UCSD-AML1 (cell line): ENCODE results near the gene RHBDD1.
"Not testable (repeated sequence)": the region's sequence is repeated elsewhere in the genome, so short reads cannot be mapped to it uniquely, and the experiment has no call there.

Experiments used
- DNase-seq: peaks from one replicate; lab custom pipeline; 2025; ENCODE audit not compliant: unreplicated experiment; lab: John Stamatoyannopoulos, UW

Gene RHBDD1

DNA sequence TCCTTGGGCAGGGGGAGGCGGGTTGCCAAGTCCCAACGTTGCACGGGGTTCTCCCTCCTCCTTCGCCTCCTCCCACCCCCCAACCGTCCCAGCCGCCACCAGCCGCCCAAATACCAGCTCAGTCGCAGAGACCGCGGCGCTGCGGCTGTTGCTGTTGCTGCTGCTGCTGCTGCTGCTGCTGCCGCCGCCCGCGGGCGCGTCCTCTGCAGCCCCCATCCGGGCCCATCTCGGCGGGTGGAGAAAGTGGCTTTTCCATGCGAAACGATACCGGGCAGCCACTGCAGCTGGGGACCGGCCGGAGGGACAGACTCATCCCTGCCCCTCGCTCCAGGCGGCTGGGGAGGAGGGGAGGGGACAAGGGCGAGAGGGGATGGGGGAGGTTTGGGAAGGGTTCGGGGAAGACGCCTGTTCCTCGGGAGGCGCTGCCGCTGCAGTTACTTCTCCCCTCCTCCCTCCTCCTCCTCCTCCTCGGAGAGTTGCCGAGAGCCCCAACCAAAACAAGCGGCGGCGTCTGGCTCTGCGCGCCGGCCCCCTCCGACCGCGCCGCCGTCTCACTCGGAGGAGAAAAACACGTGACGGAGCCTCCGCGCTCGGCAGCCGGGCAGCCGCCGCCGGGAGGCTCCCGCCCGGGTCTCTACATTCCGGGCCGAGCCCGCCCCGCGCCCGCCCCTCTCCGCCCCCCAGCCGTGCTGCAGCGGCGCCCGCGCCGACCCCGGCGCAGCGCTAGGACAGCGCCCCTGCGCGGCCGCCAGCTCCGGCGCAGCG lies 36.5 kb upstream of the RHBDD1 start, which contains the start of gene IRS1:
Gene IRS1, minus strand, starts transcription at position 610 of the 765 bp plus-strand sequence. CDS start 1,082 bp downstream, outside the sequence.
- DNase-seq, result peak; percentile 32

DNA sequence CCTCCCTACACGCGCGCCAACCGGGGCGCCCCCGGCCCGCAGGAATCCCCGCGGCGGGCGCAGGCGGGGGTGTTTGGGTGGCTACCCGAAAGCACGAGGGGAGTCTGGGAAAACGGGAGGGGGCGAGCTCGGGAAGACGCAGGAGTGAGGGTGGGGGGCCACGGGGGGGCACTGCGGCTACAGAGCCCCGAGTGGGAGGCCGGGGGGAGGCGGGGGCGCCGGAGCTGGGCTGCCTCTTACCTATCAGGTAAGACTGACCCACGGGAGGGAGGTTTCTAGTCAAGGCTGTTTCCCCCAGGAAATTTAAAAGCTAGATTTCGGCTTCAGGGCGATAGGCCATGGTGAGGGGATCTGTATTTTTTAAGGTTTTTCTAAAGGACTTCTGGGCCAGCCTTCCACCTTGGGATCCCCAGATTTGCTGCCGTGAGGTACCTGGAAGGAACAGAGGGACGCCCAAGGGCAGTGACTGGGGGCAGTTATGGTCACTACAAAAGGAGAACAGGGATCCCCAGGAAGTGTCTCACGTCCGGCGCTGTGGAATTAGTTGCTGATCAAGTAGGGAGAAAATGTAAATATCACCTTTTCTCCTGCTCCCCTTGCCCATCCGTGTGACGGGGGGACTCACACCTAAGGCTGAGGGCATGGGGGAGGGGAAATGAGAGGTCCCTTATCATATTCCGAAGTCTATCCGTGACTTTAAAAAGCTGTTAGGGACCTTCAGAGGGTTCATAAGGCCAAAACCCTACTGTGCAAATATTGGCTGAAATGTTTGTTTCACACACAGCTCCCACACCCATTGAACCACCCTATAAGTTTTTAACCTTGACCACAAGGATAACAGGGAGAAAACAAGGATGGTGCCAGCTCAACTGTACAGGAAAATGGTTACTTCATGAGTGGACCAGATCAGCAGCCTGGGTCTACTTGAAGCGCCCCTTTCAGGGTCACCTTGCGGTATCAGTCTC lies 35.6 kb upstream of the RHBDD1 start:
- no peak for DNase-seq

DNA sequence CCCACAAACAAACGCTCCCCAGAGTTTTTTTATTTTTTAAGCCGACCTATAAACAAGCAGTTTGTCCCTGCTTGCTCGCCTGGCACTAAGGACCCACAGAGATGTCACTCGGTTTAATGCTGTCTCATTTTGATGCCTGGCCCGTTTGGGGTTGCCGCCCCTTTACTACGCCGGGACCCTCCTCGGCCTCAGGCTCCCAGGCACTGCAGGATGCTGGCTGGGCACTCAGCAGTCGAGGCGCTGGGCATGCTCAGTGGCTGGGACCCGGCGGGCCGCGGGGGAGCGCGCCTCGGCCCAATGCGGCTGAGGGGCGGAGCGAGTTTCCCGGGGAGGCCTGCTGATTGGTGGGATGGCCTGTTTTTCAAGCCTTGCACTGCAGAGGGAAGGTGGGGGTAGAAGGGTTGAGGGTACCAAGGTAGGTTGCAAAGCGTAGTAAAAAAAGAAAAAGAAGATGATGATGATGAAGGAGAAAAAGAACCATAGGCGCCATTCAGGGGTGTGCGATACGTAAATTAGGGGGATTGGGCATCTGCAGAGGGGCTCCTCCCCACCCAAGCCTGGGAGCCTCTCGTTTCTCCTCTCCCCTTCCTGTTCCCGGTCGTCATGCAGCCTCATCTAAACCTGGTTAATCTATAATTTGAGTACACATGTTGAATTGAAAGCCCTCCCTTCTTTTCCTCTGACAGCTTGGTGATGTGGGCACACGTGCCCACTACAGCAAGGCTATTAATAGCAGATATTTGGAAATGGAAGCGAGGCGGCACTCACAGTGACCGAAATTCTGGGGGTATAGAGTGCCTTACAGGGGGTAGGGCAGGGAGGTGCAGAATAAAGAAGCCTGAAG lies 34.7 kb upstream of the RHBDD1 start:
- no peak for DNase-seq

DNA sequence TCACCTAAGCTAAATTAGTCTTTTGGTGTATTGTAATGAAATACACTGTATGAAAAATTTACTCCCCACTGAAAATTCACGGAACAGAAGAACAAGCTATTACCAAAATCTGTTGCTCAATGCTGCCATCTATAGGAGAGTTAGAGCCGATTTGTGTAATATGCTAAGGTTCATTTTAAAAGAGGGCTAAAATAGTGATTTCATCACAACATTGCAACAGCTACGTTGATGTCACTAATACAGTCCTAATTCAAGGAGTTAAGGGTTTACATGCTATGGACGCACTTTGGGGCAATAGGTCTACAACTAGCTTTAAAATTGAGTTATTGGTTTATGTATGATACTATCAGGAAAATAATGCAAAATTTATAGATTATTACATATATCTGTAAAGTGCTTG lies 33.3 kb upstream of the RHBDD1 start:
- DNase-seq, result no peak

DNA sequence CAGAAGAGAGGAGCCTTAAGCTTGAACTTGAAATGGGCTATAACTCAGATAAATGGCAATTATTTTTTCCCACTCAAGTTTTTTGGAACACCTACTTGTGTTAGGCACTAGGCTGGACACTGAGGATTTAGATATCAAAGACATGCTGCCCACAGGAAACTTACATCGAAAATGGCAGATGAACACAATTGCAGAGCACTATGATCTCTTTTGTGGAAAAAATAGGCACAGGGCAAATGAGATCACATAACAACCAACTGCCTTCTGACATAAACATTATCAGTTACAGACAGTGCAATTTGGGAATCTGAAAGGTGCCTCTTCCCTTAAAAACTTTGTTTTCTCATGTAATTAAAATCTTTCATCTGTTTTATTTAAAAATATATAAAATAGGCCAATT lies 32.4 kb upstream of the RHBDD1 start:
- no peak for DNase-seq

DNA sequence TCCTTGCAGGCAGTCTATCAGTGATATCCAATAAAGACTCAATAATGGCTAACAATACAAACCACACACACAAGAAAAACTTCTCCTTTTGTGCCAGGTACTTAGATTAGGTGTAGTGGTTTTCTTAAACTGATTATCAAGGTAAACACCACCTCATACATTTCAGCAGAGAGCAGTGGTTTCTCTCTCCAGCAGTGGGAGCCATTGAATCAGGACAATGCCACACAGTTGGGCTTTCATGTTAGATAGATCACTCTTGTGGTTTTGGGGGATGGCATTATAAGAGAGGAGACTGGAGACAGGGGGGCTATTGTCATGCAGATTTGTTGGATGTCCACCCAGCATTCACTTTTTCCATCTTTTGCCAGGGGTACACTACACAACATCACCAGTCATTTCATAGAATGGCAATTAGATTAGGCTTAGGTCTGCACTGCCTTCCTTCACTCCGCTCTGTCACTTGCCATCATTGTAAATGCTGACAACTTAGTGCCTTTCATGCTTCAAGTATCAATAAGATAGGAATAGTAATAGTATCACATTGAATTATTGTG lies 22.6 kb upstream of the RHBDD1 start:
- DNase-seq, result no peak

DNA sequence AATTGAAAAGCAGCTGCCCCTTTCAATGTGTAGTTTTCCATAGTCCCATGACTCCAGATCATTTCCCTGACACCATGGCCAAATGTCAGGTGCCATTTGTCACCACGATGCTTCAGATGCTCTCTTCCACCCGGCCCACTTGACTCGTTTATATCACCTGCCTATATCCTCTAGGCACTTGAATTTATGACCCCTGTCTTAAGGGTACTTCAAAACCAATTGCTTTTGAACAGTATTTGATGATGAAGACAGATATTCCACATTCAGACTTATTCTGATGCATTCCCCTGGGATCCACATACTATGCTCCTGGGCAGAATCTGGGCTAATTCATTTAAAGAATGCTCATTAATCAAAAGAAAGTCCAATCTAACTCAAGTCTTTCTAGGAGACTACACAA lies 16.9 kb upstream of the RHBDD1 start:
- DNase-seq, result no peak

DNA sequence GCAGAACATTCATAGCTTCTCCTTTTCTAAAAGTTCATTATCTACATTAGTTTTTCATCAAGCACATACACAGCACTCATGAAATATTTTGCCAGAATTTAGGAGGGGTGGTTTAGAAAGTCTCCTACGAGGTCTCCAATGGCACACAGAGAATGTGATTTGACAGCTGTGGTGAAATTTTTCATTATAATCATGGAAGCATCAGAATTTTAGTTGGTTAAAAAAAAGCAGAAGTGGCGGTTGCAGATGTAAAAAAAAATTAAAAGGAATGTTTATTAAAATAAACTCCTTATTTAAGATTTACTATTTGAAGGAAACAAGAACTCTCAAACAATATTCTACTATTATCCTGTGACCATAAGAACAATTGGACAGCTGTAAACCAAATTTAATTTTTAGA lies 10.8 kb upstream of the RHBDD1 start:
- DNase-seq, result no peak

DNA sequence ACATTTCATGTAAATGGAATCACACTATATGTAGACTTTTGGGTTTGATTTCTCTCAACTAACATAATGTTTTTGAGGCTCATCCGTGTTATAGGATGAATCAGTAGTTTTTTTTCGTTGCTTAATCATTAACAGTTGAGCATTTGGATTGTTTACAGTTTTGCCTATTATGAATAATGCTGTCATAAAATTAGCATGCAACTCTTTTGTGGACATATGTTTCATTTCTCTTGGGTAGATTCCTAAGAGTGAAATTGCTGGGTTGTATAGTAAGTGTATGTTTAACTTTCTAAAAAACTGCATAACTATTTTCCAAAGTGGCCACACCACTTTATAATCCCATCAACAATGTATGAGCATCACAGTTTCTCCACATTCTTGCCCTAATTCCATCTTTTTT lies 7.7 kb upstream of the RHBDD1 start:
- no peak for DNase-seq

DNA sequence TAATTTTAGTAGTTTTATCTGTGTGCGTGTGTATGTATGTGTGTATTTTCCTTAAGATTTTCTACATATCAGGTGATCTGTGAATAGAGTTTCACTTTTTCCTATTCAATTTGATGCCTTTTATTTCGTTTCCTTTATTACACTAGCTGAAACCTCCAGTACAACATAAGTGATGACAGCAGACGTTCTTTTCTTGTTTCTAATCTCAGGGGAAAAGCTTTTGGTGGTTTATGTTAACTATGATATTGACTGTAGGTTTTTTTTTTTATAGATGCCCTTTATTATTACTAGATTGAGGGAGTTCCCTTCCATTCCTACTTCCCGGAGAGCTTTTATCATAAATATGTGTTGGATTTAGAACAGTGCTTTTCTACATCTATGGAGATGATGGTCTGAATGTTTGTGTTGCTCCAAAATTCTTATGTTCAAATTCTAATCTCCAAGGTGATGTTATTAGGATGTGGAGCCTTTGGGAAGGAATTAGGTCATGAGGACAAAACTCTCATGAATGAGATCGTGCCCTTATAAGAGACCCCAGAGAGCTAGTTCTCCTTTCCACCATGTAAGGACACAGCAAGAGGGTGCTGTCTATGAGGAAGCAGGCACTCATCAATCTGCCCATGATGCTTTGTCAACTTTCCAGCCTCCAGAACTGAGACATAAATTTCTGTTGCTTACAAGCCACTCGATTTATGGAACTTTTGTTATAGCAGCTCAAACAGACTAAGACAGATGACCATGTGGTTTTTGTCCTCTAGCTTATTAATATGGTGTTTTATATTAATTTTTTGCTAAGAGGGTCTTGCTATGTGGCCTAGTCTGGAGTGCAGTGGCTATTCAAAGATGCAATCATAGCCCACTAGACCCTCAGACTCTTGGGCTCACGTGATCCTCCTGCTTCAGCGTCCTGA lies 5.9 kb upstream of the RHBDD1 start:
- DNase-seq, result no peak

DNA sequence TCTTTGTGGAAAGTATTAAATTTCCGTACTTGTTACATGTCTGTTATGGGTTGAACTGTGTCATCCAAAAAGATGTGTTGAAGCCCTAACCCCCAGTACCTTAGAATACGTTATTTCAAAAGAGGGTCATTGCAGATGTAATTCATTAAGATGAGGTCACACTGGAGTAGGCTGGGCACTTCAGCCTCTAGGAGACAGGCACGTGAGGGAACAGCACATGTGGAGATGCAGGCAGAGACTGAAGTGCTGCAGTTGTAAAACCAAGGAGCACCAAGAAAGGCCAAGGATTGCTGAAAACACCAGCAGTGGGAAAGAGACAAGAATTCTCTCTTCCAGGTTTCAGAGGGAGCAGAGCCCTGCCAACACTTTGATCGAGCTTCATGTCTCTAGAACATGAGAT lies 4.6 kb upstream of the RHBDD1 start:
- no peak for DNase-seq

DNA sequence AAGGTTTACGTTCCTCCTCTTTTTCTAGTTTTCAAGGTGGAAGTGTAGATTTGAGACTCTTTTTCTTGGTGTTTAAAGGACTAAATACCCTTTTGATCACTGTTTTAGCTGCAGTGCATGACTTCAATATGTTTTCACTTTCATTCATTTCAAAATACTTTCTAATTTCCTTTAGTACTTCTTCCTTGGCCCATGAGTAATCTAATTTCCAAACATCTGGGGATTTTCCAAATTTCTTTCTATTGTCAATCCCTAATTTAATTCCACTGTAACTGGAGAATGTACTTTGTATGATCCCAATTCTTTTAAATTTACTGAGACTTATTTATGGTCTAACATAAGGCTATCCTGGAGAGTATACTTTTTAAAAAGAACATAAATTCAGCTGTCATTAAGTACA lies 3.8 kb upstream of the RHBDD1 start:
- DNase-seq, result no peak

DNA sequence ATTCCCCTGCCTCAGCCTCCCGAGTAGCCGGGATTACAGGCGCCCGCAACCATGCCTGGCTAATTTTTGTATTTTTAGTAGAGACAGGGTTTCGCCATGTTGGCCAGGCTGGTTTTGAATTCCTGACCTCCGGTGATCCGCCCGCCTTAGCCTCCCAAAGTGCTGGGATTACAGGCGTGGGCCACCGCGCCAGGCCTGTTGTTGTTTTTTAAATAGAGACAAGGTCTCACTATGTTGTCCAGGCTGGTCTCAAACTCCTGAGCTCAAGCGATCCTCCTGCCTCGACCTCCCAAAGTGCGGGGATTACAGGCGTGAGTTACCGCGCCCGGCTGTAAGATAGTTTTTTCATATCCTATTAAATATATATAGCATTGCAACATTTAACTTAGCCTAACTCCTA lies 974 bp upstream of the RHBDD1 start:
- not testable (repeated sequence) for DNase-seq

DNA sequence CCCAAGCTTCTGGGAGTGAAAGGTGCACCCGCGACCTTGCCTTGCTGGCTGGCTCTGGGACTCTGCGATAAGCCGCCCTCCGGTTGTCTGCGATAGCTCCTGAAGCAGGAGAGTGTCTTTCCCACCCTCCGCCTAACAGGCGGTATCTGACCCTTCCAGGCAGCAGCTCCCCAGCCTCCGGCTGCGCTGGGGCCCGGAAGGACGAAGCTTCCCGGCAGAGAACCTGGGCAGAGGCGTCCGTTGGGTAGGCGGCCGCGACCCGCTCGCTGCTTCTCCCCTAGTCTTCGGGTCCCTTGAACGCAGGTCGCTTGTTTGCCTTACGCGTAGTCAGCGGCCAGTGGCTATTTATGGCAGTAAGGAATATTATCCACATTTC lies 446 bp upstream of the RHBDD1 start:
- DNase-seq, result no peak

DNA sequence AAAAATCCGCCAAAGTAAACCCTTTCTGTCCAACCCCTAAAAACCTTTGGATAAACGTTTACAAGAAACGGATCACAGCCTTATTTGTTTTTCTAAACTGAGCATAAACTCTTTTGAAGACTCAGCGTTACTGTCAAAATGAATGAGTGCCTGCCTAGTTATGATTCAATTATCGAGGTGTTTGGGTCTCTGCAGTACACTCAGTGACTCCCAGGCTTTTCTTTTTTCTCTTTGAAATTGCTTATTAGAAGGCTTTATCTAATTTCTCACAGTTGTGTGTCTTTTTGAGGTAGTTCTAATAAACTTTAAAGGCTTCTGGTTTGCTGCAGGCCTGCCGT lies 663 bp downstream of the RHBDD1 start:
- DNase-seq, result no peak

DNA sequence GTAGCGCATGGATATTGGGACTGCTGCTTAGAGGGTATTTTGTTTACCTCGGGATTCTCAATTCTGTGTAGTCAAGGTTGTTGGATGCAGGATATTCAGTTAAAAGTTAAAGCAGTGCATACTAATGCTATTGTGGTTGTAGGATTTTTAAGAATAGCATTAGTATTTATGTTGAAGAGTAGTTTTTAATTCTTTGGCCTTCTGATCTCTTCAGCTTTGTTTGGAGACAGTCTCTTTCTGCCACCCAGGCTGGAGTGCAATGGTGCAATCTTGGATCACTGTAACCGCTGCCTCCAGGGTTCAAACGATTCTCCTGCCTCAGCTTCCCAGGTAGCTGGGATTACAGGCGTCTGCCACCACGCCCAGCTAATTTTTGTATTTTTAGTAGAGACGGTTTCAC lies 1.5 kb downstream of the RHBDD1 start:
- DNase-seq, result no peak

DNA sequence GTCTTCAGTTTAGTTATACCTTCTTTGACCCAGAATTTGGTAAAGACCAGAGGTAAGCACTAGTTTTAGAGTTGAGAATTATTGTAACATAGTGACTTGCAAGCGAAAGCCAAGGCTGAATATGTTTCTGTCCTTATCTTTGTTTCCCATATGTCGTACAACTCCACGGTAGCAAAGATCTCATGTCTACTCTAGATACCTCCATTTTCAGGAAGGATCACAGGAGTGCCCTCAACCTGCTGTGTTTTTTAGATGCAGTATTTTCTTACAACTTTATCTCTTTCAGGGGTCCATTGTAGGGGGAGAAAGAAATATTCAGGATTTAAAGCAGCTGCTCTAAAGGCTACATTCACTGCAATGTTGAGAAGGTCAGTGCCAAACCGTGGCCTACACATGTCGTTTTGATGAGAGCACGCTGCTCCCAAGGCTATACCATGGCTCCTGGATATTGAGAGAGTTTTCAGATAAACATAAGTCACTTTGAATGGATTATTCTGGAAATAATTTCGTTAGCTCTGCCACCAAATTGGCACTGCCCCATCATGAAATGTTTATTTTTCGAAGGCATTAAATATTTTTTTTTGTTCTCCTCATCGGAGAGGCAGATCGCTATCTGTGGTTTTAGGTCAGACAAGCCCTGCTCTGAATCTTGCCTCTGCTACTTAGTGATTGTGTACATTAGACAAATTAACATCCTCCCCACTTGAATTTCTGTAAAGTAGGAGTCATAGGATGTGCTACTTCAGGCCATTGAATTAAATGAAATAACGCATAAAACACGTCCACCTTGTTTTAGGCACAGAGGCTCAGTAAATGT lies 2.1 kb downstream of the RHBDD1 start:
- DNase-seq, result no peak

DNA sequence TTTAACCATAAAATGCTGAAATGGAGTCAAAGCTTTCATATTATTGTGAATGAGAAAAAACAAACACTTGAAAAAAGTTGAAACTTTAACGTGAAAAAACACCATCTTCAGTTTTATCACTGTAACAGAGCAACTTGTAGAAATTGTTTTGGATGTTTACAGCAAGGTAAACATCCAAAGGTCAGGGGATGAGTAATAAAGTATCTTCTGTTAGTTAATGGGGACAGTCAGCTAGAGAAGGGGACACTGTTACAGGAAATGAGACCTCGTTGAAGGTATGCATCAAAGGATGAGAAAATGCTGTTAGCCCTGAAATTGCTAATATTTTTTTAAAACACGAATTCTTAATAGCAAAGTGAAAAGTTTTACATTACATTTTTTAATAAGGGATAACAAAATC lies 2.9 kb downstream of the RHBDD1 start:
- no peak for DNase-seq

DNA sequence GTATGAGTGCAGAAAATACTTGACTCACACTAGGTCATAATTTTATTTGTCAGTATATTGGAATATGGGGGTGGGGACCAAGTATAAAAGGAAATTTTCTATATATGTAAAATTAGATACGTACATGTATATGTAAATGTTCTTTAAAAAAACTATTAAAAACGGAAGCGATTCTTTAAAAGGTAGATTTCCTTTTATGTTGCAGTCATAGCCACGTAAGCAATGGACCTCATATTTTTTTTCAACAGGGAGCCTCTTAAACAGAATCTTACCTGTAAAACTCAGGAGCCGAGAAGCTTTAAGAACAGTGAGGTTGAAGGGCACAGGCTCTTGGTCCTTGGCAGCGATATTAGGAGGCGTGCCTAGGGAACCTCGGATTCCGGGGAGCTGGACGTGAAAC lies 3.3 kb downstream of the RHBDD1 start:
- no peak for DNase-seq
